Measurements from ENCODE around the gene EXD1.
"Not testable (repeated sequence)": the region's sequence is repeated elsewhere in the genome, so short reads cannot be mapped to it uniquely, and the experiment has no call there.

The EXD1 gene

DNA sequence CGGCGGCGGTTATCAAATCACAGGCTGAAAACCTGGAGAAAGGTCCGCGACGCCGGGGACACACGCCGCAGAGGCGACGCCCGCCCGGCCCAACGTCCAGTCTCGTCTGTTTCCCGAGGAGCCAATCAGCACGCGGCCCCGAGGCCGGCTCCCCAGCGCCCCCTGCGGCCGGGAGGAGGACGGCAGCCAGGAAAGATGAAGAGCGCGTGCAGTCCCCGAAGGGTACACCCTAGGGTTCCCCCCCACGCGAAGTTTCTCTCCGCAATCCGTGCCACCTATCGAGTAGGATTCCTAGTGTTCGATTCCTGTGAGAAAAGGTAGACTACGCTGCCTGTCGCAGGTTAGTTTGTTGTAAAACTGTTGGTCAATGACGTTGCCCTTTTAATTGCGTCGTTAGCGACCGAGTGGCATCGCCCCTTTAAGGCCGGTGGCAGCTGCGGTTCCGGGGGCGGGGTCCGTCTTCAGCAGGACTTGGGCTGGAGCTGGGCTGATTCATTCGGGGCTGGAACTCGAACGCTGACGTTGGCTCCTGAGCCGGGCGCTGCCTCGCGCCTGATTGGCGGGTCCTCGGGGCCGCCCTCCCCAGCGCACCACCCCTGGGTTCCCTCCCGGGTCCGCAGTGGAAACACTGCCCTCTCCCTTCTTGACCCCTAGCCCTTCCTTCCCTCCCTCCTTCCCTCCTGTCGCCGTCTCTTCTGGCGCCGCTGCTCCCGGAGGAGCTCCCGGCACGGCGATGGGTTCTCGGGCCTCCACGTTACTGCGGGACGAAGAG lies at the start of gene EXD1, which contains the start of gene CHP1:
TSS of gene EXD1 (minus strand) at position 108 of the 772 bp plus-strand sequence. CDS start 4,182 bp downstream, outside the sequence.
TSS of gene CHP1 (plus strand) at position 619 of the 772 bp plus-strand sequence. CDS start at position 734, 115 bp downstream.
- DNase-seq = peak; percentile 46 to 99 (median 94)

DNA sequence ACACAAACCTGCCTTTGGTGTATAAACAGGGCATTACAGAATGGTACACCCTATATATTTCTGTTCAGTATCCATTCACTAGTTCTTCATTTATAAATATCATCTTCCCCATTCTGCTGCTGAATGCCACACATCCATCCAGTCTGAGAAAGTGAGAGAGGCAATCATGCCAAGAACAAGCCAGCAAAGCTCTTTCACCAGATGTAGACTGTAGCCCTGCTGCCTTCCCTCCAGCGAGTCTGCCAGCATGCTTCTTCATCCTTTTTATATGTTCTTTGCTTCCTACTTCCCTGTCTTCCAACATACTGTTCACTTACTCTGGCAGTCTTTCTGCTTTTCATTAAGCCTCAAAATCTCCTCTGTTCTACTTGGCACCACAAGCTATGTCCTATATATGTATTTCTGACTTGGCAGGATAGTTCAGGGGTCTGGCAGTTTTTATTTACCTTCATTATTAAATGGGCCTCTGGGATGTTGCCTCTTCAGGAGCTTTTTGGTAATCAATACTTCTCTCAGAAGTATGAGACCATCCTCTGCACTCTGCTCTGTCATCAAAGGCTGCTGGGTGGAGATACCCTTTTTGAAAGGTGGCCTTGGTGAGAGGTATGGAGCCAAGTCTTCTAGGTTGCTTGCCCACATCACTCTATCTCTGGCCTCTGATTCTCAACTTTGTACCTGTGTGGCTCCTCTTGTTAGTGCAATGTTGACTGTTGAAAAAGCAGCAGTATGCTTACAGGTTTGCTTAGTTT lies 49.2 kb upstream of the EXD1 start:
- no peak for DNase-seq

- no peak for DNase-seq
Measured at GRCh38 chr15:41278319-41278718, 47.8 kb upstream of the EXD1 start.

DNA sequence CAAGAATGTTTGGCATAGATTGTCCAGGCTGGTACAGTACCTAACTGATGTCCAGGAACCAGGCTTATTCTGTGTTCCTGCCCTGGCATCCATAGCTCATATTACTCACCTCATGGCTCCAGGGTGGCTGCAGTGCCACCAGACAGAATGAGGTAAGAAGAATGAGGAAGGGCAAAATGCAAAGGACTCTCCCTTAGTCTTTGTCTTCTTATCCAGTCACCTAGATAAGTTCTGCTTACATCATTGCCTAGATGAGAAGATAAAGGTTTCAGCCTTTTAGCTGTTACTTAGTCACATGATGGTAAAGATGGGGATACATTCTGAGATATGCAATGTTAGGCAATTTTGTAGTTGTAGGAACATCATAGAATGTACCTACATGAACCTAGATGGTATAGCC lies 46.3 kb upstream of the EXD1 start:
- DNase-seq = no peak

- no peak for DNase-seq
Measured at GRCh38 chr15:41269887-41270286, 39.3 kb upstream of the EXD1 start.

DNA sequence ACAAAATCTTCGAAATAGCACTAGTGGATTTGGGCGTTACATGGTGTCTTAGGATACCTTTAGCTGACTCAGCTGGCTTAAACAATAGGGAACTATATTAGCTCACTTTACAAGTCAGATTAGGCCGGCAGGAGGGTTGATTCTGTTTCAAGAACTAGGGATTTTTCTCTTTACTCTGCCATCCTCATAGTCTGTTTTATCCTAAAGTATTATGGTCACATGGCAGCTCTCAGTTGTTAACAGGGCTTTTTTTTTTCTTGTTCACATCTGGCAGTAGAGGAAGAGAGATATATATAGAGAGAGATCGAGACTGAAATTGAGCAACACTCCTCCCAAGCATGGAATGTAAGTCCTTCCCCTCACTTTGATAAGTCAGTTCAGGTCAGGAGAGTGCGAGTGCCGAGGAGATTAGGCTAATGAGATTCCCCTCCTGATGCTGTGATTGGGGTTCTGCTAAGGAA lies 33.4 kb upstream of the EXD1 start:
- no peak for DNase-seq

DNA sequence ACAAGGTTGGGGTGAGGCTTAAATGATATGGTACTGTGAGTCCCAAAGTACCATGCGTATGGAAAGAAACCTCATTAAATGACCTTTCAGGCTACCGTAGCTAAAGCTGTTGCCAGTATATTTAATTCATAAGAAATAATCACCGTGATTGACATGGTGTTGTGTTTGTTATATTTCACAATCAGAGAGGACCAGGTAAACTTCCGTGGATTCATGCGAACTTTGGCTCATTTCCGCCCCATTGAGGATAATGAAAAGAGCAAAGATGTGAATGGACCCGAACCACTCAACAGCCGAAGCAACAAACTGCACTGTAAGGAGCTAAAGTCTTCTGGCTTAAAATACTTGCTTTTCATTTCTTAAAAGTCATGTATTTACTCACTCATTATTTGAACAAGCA lies 32.0 kb upstream of the EXD1 start:
- no peak for DNase-seq

DNA sequence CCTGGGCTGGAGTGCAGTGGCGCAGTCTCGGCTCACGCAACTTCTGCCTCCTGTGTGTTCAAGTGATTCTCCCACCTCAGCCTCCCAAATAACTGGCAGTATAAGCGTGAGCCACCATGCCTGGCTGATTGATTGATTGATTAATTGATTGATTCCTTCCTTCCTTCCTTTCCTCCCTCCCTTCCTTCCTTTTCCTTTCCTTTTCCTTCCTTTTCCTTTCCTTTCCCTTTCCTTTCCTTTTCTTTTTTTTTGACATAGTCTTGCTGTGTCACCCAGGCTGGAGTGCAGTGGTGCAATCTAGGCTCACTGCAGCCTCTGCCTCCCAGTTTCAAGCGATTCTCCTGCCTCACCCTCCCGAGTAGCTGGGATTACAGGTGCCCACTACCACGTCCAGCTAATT lies 30.4 kb upstream of the EXD1 start:
- DNase-seq = not testable (repeated sequence)

- no peak for DNase-seq
Measured at GRCh38 chr15:41259546-41260189, 29.1 kb upstream of the EXD1 start.

- no peak for DNase-seq
Measured at GRCh38 chr15:41258750-41259471, 28.4 kb upstream of the EXD1 start.

GRCh38 chr15:41256577-41257038 lies 26.1 kb upstream of the EXD1 start:
- DNase-seq = no peak

GRCh38 chr15:41256103-41256502 lies 25.5 kb upstream of the EXD1 start:
- no peak for DNase-seq

GRCh38 chr15:41254560-41254959 lies 24.0 kb upstream of the EXD1 start:
- no peak for DNase-seq

- no peak for DNase-seq
Measured at GRCh38 chr15:41251411-41251810, 20.9 kb upstream of the EXD1 start.

DNA sequence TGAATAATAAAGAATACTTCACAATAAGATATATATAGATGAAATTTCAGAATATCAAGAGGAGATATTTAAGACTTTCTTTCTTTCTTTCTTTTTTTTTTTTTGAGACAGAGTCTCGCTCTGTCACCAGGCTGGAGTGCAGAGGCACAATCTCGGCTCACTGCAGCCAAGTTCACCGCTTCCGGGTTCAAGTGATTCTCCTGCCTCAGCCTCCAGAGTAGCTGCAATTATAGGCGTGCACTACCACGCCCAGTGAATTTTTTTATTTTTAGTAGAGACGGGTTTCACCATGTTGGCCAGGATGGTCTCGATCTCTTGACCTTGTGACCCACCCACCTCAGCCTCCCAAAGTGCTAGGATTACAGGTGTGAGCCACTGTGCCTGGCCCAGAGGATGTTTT lies 20.2 kb upstream of the EXD1 start:
- not testable (repeated sequence) for DNase-seq

DNA sequence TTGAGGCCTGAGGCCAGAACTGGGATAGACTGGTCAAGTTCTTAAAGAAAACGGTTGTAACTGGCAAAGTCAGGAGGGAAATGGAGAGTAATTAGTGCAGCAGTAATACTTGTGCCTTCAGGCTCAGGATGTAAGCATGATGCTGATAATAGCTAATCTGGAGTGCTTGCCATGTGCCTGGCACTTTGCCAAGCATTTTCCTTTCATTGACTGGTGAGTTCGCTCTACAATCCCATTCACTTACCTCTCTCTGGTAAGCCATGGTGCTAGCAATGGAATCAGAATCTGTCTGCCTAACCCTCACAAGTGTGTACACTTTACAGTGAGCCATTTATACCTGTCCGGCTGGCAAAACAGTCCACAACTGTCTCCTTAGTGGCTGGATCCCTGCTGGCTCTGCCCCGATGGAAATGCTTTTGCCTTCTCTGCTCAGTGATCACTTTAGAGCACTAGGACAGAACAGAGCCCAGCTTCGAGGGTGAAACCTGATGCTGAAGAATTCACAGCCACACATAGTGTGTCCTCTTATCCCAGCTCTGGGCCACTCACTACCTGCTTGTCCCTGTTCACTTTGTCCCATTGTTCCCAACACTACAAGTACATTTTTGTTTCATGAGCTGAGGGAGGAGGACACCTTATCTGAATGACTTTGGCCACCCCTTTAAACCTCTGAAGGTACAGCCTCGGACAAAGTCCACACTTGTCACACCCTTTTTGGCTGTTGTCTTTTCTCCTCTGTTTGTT lies 10.8 kb upstream of the EXD1 start:
- no peak for DNase-seq

DNA sequence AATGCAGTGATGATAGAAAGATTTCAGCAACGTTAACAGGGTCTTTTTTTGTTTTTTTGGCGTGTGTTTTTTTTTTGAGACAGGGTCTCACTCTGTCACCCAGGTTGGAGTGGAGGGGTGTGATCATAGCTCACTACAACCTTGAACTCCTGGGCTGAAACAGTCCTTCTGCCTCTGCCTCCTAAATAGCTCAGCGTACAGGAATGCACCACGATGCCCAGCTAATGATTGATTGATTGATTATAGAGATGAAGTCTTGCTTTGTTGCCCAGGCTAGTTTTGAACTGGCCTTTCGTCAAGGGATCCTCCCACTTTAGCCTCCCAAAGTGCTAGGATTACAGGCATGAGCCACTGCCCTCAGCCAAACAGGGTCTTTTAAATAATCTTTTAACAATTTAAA lies 7.5 kb upstream of the EXD1 start:
- DNase-seq = no peak

DNA sequence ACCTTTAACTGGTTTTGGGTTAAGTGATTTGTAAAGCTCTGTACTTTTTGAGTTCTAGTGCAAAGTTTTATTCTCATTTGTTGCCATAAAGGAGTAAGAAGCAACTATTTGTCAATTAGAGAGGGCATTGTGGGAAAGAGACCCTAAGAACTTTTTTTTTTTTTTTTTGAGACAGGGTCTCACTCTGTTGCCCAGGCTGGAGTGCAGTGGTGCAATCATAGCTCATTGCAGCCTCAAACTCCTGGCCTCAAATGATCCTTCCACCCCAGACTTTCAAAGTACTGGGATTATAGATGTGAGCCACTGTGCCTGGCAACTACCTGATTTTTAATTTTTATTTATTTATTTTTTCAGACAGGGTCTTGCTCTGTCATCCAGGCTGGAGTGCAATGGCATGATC lies 5.4 kb upstream of the EXD1 start:
- DNase-seq = no peak

DNA sequence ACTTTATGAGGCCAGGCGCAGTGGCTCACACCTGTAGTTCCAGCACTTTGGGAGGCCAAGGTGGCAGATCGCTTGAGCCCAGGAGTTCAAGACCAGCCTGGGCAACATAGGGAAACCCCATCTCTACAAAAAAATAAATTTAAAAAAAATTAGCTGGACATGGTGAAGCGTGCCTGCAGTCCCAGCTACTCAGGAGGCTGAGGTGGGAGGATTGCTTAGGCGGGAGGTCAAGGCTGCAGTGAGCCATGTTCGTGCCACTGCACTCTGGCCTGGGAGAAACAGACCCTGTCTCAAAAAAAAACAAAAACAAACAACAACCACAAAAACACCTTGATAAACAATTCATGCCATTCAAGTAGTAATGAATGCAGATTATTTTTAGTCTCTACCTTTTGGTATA lies 4.7 kb upstream of the EXD1 start:
- DNase-seq = not testable (repeated sequence)

- DNase-seq = no peak
Measured at GRCh38 chr15:41233367-41233771, 2.8 kb upstream of the EXD1 start.

DNA sequence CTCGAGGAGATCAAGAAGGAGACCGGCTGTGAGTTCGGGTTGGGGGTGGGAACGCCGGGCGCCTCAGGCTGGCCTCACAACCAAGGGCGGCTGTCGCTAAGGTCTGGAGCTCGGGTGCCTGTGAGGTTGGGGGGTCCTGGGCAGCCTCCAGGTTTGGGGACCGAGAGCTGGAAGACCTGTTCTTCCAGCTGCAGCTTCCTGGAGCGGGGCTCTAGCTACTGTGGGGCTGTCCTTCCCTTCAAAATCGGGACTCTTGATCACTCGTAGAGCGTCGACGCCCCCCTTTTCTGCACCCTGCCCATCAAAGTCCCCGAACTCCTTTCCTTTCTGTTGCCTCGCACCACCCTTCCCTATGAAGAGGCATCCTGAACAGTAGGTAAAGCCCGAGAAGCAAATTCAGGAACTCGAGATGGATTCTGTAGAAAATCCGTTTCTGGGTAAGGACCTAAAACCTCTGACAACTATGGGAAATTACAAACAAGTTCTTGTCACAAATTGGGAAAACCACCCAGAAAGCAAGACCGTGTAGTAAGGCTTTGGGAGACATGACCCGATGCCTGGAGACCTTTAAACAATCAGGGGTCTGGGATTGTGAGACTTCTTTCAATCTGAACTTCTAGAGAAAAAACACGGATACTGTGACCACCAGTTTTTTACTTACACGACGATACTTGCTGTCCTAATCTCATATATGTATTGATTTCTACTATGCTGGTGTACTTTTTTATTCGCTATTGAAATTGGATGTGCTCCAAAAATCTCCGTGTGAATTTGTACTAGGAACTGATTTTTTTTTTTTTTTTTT lies 1.1 kb upstream of the EXD1 start:
- peak in 1 of 14 donors; percentile 43 for DNase-seq
